H9 (cell line): ENCODE measurements around the gene KCNMA1. TPM values are rescaled to one million over a fixed set of nuclear protein-coding genes. Genes with fewer than 3 reads are reported as not detected.

Experiments
- DNase-seq: peaks from one replicate; pipeline ENCODE4 v3.0.0-alpha.2; 2017
- H2AFZ ChIP-seq: one replicate; pipeline ENCODE4 v1.6.1; 2013; ENCODE audit warnings: mild to moderate bottlenecking, low read length, control low read depth, moderate library complexity
- H2AK5ac ChIP-seq: 2 replicates; pipeline ENCODE4 v1.6.1; 2013; ENCODE audit warnings: low read length, control low read depth, mixed read lengths; ENCODE audit not compliant: insufficient read length
- H2BK120ac ChIP-seq: one replicate; pipeline ENCODE4 v1.6.1; 2013; ENCODE audit warnings: low read depth, mild to moderate bottlenecking, low read length, control low read depth, inconsistent platforms; ENCODE audit not compliant: poor library complexity, severe bottlenecking
- H2BK12ac ChIP-seq: 2 replicates; pipeline ENCODE4 v1.6.1; 2013; ENCODE audit warnings: low read length, control low read depth, mixed read lengths, low read depth; ENCODE audit not compliant: insufficient read length
- H2BK15ac ChIP-seq: 2 replicates; pipeline ENCODE4 v1.6.1; 2013; ENCODE audit warnings: low read depth, low read length, control low read depth
- H2BK20ac ChIP-seq: one replicate; pipeline ENCODE4 v1.6.1; 2013; ENCODE audit warnings: low read depth, mild to moderate bottlenecking, low read length, control low read depth, inconsistent platforms; ENCODE audit not compliant: poor library complexity, severe bottlenecking
- H2BK5ac ChIP-seq: 2 replicates; pipeline ENCODE4 v1.6.1; 2013; ENCODE audit warnings: low read length, control low read depth, mixed read lengths; ENCODE audit not compliant: insufficient read length
- H3K14ac ChIP-seq: 2 replicates; pipeline ENCODE4 v1.6.1; 2013; ENCODE audit warnings: low read length, control low read depth; ENCODE audit not compliant: insufficient read depth
- H3K18ac ChIP-seq: 2 replicates; pipeline ENCODE4 v1.6.1; 2013; ENCODE audit warnings: low read depth, mild to moderate bottlenecking, mixed read lengths, low read length, control low read depth; ENCODE audit not compliant: insufficient read length
- H3K23ac ChIP-seq: 2 replicates; pipeline ENCODE4 v1.6.1; 2013; ENCODE audit warnings: low read length, control low read depth, mixed read lengths, low read depth; ENCODE audit not compliant: insufficient read length
- H3K23me2 ChIP-seq: 2 replicates; pipeline ENCODE4 v1.6.1; 2013; ENCODE audit warnings: low read depth, mild to moderate bottlenecking, mixed read lengths, low read length, control low read depth; ENCODE audit not compliant: insufficient read length, poor library complexity, severe bottlenecking
- H3K27ac ChIP-seq: 2 replicates; pipeline ENCODE4 v1.5.1; 2013; ENCODE audit warnings: low read length, control low read depth, mixed read lengths, low read depth; ENCODE audit not compliant: insufficient read length
- H3K27me3 ChIP-seq: 2 replicates; pipeline ENCODE4 v1.6.1; 2013; ENCODE audit warnings: low read length, control low read depth, inconsistent platforms; ENCODE audit not compliant: insufficient read depth
- H3K4ac ChIP-seq: 2 replicates; pipeline ENCODE4 v1.6.1; 2013; ENCODE audit warnings: low read depth, mild to moderate bottlenecking, control low read depth, inconsistent platforms, low read length, moderate library complexity
- H3K4me1 ChIP-seq: 2 replicates; pipeline ENCODE4 v1.6.1; 2013; ENCODE audit warnings: low read length, control low read depth, inconsistent platforms; ENCODE audit not compliant: insufficient read depth
- H3K4me2 ChIP-seq: 2 replicates; pipeline ENCODE4 v1.6.1; 2013; ENCODE audit warnings: low read length, control low read depth, mixed read lengths; ENCODE audit not compliant: insufficient read length, insufficient read depth
- H3K56ac ChIP-seq: 2 replicates; pipeline ENCODE4 v1.6.1; 2013; ENCODE audit warnings: low read depth, mild to moderate bottlenecking, mixed read lengths, low read length, control low read depth; ENCODE audit not compliant: insufficient read length
- H3K79me1 ChIP-seq: 2 replicates; pipeline ENCODE4 v1.6.1; 2013; ENCODE audit warnings: low read depth, mild to moderate bottlenecking, moderate library complexity, low read length, control low read depth, inconsistent platforms; ENCODE audit not compliant: insufficient read depth, poor library complexity, severe bottlenecking
- H3K79me2 ChIP-seq: 2 replicates; pipeline ENCODE4 v1.6.1; 2013; ENCODE audit warnings: low read length, control low read depth, inconsistent platforms; ENCODE audit not compliant: insufficient read depth
- H3K9ac ChIP-seq: 2 replicates; pipeline ENCODE4 v1.6.1; 2013; ENCODE audit warnings: low read length, control low read depth, mixed read lengths; ENCODE audit not compliant: insufficient read length; ENCODE audit errors: extremely low read depth
- H3K9me3 ChIP-seq: one replicate; pipeline ENCODE4 v1.6.1; 2013; ENCODE audit warnings: low read depth, low read length, inconsistent platforms; ENCODE audit not compliant: control insufficient read depth
- H3T11ph ChIP-seq: one replicate; pipeline ENCODE4 v1.6.1; 2013; ENCODE audit warnings: mild to moderate bottlenecking, low read length, control low read depth, inconsistent platforms
- H4K20me1 ChIP-seq: one replicate; pipeline ENCODE4 v1.6.1; 2013; ENCODE audit not compliant: control insufficient read depth, insufficient read length, insufficient read depth
- H4K5ac ChIP-seq: 2 replicates; pipeline ENCODE4 v1.6.1; 2013; ENCODE audit warnings: low read depth, mild to moderate bottlenecking, mixed read lengths, low read length, control low read depth; ENCODE audit not compliant: insufficient read length
- H4K8ac ChIP-seq: replicated peaks from 2 replicates; pipeline ENCODE4 v1.6.1; 2013; ENCODE audit warnings: low read length, control low read depth, mixed read lengths, low read depth; ENCODE audit not compliant: insufficient read length
- H4K91ac ChIP-seq: 2 replicates; pipeline ENCODE4 v1.6.1; 2013; ENCODE audit warnings: low read depth, mild to moderate bottlenecking, moderate library complexity, mixed read lengths, low read length, control low read depth; ENCODE audit not compliant: insufficient read length
- H3K27ac Mint-ChIP-seq, 3 experiments: 2 replicates in 2 of 3; 3 replicates in 1 of 3; pipeline ENCODE4 v1.8.0; 2020 to 2021; ENCODE audit warnings: mixed read lengths in 3 of 3, mild to moderate bottlenecking in 1 of 3, moderate library complexity in 1 of 3
- H3K27me3 Mint-ChIP-seq: 2 replicates; pipeline ENCODE4 v1.8.0; 2021; ENCODE audit warnings: low read depth, mild to moderate bottlenecking, moderate library complexity, mixed read lengths
- H3K36me3 Mint-ChIP-seq, 3 experiments: 2 replicates in 2 of 3; 3 replicates in 1 of 3; pipeline ENCODE4 v1.8.0; 2020 to 2021; ENCODE audit warnings: low read depth in 3 of 3, mixed read lengths in 3 of 3; ENCODE audit not compliant: insufficient read depth in 1 of 3
- H3K4me1 Mint-ChIP-seq, 2 experiments: 2 replicates each; pipeline ENCODE4 v1.8.0; 2020; ENCODE audit warnings: mixed read lengths in 2 of 2
- H3K4me3 Mint-ChIP-seq, 2 experiments: 2 replicates in 1 of 2; 3 replicates in 1 of 2; pipeline ENCODE4 v1.8.0; 2020 to 2021; ENCODE audit warnings: mild to moderate bottlenecking in 2 of 2, mixed read lengths in 2 of 2, moderate library complexity in 1 of 2
- H3K9me3 Mint-ChIP-seq, 2 experiments: 2 replicates in 1 of 2; 3 replicates in 1 of 2; pipeline ENCODE4 v1.8.0; 2020; ENCODE audit warnings: mild to moderate bottlenecking in 2 of 2, mixed read lengths in 2 of 2, moderate library complexity in 1 of 2
- CTCF ChIP-seq: fragments of 200-600 bp; sonication (generic); conservative IDR thresholded peaks from 3 replicates; pipeline ENCODE4 v1.8.0; 2021; ENCODE audit warnings: antibody characterized with exemption, mild to moderate bottlenecking
- WGBS: extraction: QIAGEN DNeasy Blood & Tissue Kit; methylation state at CpG from one replicate; pipeline ENCODE4 v1.1.7; 2013; ENCODE audit warnings: missing lambda C conversion rate, low lambda C conversion rate, mixed read lengths; ENCODE audit not compliant: insufficient read length; ENCODE audit errors: extremely low coverage; 5-methylcytosine and 5-hydroxymethylcytosine counted together
- total RNA-seq: library from RNA; stranded (reverse); gene quantifications from 2 replicates; pipeline ENCODE4 v1.2.1, GENCODE V29; 2021

Gene KCNMA1
- total RNA-seq, 1 experiment from 2014 or later, result 2.0 TPM

- Histone ChIP-seq H3K27me3 (no peaks in the 10 kb centered on the region), H2BK5ac (no peak overlapping the region), H4K8ac (no peak overlapping the region), H4K20me1 (no peaks in the 10 kb centered on the region), H2BK120ac (no peak overlapping the region), H2BK20ac (no peak overlapping the region), H2AK5ac (no peak overlapping the region), H3K18ac (no peak overlapping the region), H3T11ph (no peak overlapping the region), H2AFZ (no peak overlapping the region), H3K79me1 (no peaks in the 10 kb centered on the region), H3K23me2 (no peaks in the 10 kb centered on the region), H3K9ac (no peak overlapping the region), H3K27ac (no peak overlapping the region), H3K23ac (no peak overlapping the region), H4K5ac (no peak overlapping the region), H3K14ac (no peak overlapping the region), H2BK12ac (no peak overlapping the region), H3K9me3 (no peaks in the 10 kb centered on the region), H4K91ac (no peak overlapping the region), H3K56ac (no peak overlapping the region), H2BK15ac (no peak overlapping the region), H3K4me2 (no peak overlapping the region), H3K79me2 (no peaks in the 10 kb centered on the region), H3K4me1 (no peaks in the 10 kb centered on the region), H3K4ac (no peak overlapping the region)
- Mint-ChIP-seq H3K36me3 (no peaks in the 10 kb centered on the region), H3K27ac (peak overlapping the region in 1 of 3 experiments; percentile 45; a peak in 1 of 7 replicates), H3K27me3 (no peaks in the 10 kb centered on the region; the same call in none of the 2 replicates), H3K4me3 (no peak overlapping the region), H3K9me3 (no peaks in the 10 kb centered on the region), H3K4me1 (peaks cover 7 to 14% of the 10 kb centered on the region in 2 experiments)
- WGBS, result no CpG with 5 or more reads among the region's 4 CpGs
- TF ChIP-seq CTCF, result no peak
- DNase-seq, result no peak
Measured at GRCh38 chr10:77492368-77492994, 145.1 kb downstream of the KCNMA1 start.
